ENCODE results near the gene NLRX1.
"Not testable (repeated sequence)": the region's sequence is repeated elsewhere in the genome, so short reads cannot be mapped to it uniquely, and the experiment has no call there.

The NLRX1 gene

GRCh38 chr11:119209186-119209585 is 40.7 kb downstream of the NLRX1 start:
- no peaks in the 10 kb centered on the region for H3K9me3 ChIP-seq (ENCODE audit: control insufficient read depth, insufficient read depth, low read length)
- no peak overlapping the region for H3K4me3 ChIP-seq (ENCODE audit: low read length)
- no CpG with 5 or more reads among the region's 7 CpGs for WGBS (ENCODE audit: insufficient coverage, insufficient read length)
- no peak overlapping the region for H3K27ac ChIP-seq (ENCODE audit: low read length)
- H3K36me3 ChIP-seq (ENCODE audit: control insufficient read depth, insufficient read depth, low read length) = no peaks in the 10 kb centered on the region
- H3K4me1 ChIP-seq (ENCODE audit: control insufficient read depth, insufficient read depth, low read length) = no peaks in the 10 kb centered on the region
- H3K27me3 ChIP-seq (ENCODE audit: control insufficient read depth, insufficient read depth, low read length) = no peaks in the 10 kb centered on the region
- DNase-seq (ENCODE audit: low read depth, low spot score) = no peak

GRCh38 chr11:119210050-119210449 is 41.5 kb downstream of the NLRX1 start:
- no peaks in the 10 kb centered on the region for H3K36me3 ChIP-seq (ENCODE audit: control insufficient read depth, insufficient read depth, low read length)
- DNase-seq (ENCODE audit: low read depth, low spot score) = no peak

GRCh38 chr11:119218141-119218878 is 49.8 kb downstream of the NLRX1 start:
- DNase-seq (ENCODE audit: low read depth, low spot score) = no peak
- no CpG with 5 or more reads among the region's 8 CpGs for WGBS (ENCODE audit: insufficient coverage, insufficient read length)
- H3K9me3 ChIP-seq (ENCODE audit: control insufficient read depth, insufficient read depth, low read length) = no peaks in the 10 kb centered on the region
- no peak overlapping the region for H3K4me3 ChIP-seq (ENCODE audit: low read length)
- H3K4me1 ChIP-seq (ENCODE audit: control insufficient read depth, insufficient read depth, low read length) = no peaks in the 10 kb centered on the region
- no peaks in the 10 kb centered on the region for H3K27me3 ChIP-seq (ENCODE audit: control insufficient read depth, insufficient read depth, low read length)
- H3K36me3 ChIP-seq (ENCODE audit: control insufficient read depth, insufficient read depth, low read length) = no peaks in the 10 kb centered on the region
- no peak overlapping the region for H3K27ac ChIP-seq (ENCODE audit: low read length)

More at GRCh38 chr11:119210050-119210449, 41.5 kb downstream of the NLRX1 start:
- Histone ChIP-seq H3K27me3 (ENCODE audit: control insufficient read depth, insufficient read depth, low read length) (no peaks in the 10 kb centered on the region), H3K9me3 (ENCODE audit: control insufficient read depth, insufficient read depth, low read length) (no peaks in the 10 kb centered on the region), H3K4me1 (ENCODE audit: control insufficient read depth, insufficient read depth, low read length) (no peaks in the 10 kb centered on the region), H3K4me3 (ENCODE audit: low read length) (no peak overlapping the region), H3K27ac (ENCODE audit: low read length) (no peak overlapping the region)
- WGBS (ENCODE audit: insufficient coverage, insufficient read length) = no CpG with 5 or more reads among the region's 3 CpGs

- Histone ChIP-seq H3K36me3 (ENCODE audit: control insufficient read depth, insufficient read depth, low read length) (no peaks in the 10 kb centered on the region), H3K27me3 (ENCODE audit: control insufficient read depth, insufficient read depth, low read length) (no peaks in the 10 kb centered on the region), H3K4me1 (ENCODE audit: control insufficient read depth, insufficient read depth, low read length) (no peaks in the 10 kb centered on the region), H3K4me3 (ENCODE audit: low read length) (no peak overlapping the region), H3K27ac (ENCODE audit: low read length) (no peak overlapping the region), H3K9me3 (ENCODE audit: control insufficient read depth, insufficient read depth, low read length) (no peaks in the 10 kb centered on the region)
- DNase-seq (ENCODE audit: low read depth, low spot score) = no peak
- no CpG with 5 or more reads among the region's 2 CpGs for WGBS (ENCODE audit: insufficient coverage, insufficient read length)
Measured at GRCh38 chr11:119222308-119222707, 53.8 kb downstream of the NLRX1 start.

- H3K9me3 ChIP-seq (ENCODE audit: control insufficient read depth, insufficient read depth, low read length) = no peaks in the 10 kb centered on the region
- DNase-seq (ENCODE audit: low read depth, low spot score) = no peak
- no peaks in the 10 kb centered on the region for H3K36me3 ChIP-seq (ENCODE audit: control insufficient read depth, insufficient read depth, low read length)
- no peak overlapping the region for H3K4me3 ChIP-seq (ENCODE audit: low read length)
- no peaks in the 10 kb centered on the region for H3K4me1 ChIP-seq (ENCODE audit: control insufficient read depth, insufficient read depth, low read length)
- no CpG with 5 or more reads among the region's 5 CpGs for whole genome bisulfite sequencing (ENCODE audit: insufficient coverage, insufficient read length)
- H3K27me3 ChIP-seq (ENCODE audit: control insufficient read depth, insufficient read depth, low read length) = no peaks in the 10 kb centered on the region
- no peak overlapping the region for H3K27ac ChIP-seq (ENCODE audit: low read length)
Measured at GRCh38 chr11:119222891-119223290, 54.4 kb downstream of the NLRX1 start.

- Histone ChIP-seq H3K36me3 (ENCODE audit: control insufficient read depth, insufficient read depth, low read length) (no peaks in the 10 kb centered on the region), H3K9me3 (ENCODE audit: control insufficient read depth, insufficient read depth, low read length) (no peaks in the 10 kb centered on the region), H3K4me3 (ENCODE audit: low read length) (no peak overlapping the region), H3K27me3 (ENCODE audit: control insufficient read depth, insufficient read depth, low read length) (no peaks in the 10 kb centered on the region), H3K27ac (ENCODE audit: low read length) (no peak overlapping the region), H3K4me1 (ENCODE audit: control insufficient read depth, insufficient read depth, low read length) (no peaks in the 10 kb centered on the region; the same call in 1 of the 2 replicates)
- DNase-seq (ENCODE audit: low read depth, low spot score) = no peak
- WGBS (ENCODE audit: insufficient coverage, insufficient read length) = no CpG with 5 or more reads among the region's 1 CpG
Measured at GRCh38 chr11:119223856-119224255, 55.3 kb downstream of the NLRX1 start.

GRCh38 chr11:119228535-119229287 is 60.2 kb downstream of the NLRX1 start:
- not testable (repeated sequence) for H3K27ac ChIP-seq (ENCODE audit: low read length); H3K4me3 ChIP-seq (ENCODE audit: low read length); H3K4me1 ChIP-seq (ENCODE audit: control insufficient read depth, insufficient read depth, low read length); H3K27me3 ChIP-seq (ENCODE audit: control insufficient read depth, insufficient read depth, low read length); DNase-seq (ENCODE audit: low read depth, low spot score); H3K36me3 ChIP-seq (ENCODE audit: control insufficient read depth, insufficient read depth, low read length); H3K9me3 ChIP-seq (ENCODE audit: control insufficient read depth, insufficient read depth, low read length)
- WGBS (ENCODE audit: insufficient coverage, insufficient read length) = no CpG with 5 or more reads among the region's 9 CpGs

GRCh38 chr11:119229288-119229672 is 60.8 kb downstream of the NLRX1 start:
- H3K4me1 ChIP-seq (ENCODE audit: control insufficient read depth, insufficient read depth, low read length) = no peaks in the 10 kb centered on the region; the same call in 1 of the 2 replicates
- DNase-seq (ENCODE audit: low read depth, low spot score) = no peak
- no peak overlapping the region for H3K27ac ChIP-seq (ENCODE audit: low read length)
- H3K4me3 ChIP-seq (ENCODE audit: low read length) = no peak overlapping the region
- WGBS (ENCODE audit: insufficient coverage, insufficient read length) = no CpG with 5 or more reads among the region's 3 CpGs
- H3K9me3 ChIP-seq (ENCODE audit: control insufficient read depth, insufficient read depth, low read length) = no peaks in the 10 kb centered on the region
- no peaks in the 10 kb centered on the region for H3K36me3 ChIP-seq (ENCODE audit: control insufficient read depth, insufficient read depth, low read length)
- H3K27me3 ChIP-seq (ENCODE audit: control insufficient read depth, insufficient read depth, low read length) = no peaks in the 10 kb centered on the region

- no peaks in the 10 kb centered on the region; the same call in 1 of the 2 replicates for H3K4me1 ChIP-seq (ENCODE audit: control insufficient read depth, insufficient read depth, low read length)
- H3K4me3 ChIP-seq (ENCODE audit: low read length) = no peak overlapping the region
- H3K27me3 ChIP-seq (ENCODE audit: control insufficient read depth, insufficient read depth, low read length) = no peaks in the 10 kb centered on the region
- no peak for DNase-seq (ENCODE audit: low read depth, low spot score)
- WGBS (ENCODE audit: insufficient coverage, insufficient read length) = no CpG with 5 or more reads among the region's 4 CpGs
- no peaks in the 10 kb centered on the region for H3K9me3 ChIP-seq (ENCODE audit: control insufficient read depth, insufficient read depth, low read length)
- H3K36me3 ChIP-seq (ENCODE audit: control insufficient read depth, insufficient read depth, low read length) = no peaks in the 10 kb centered on the region
- H3K27ac ChIP-seq (ENCODE audit: low read length) = no peak overlapping the region
Measured at GRCh38 chr11:119229741-119230140, 61.2 kb downstream of the NLRX1 start.
